ENCODE results near the gene SPIRE1. TPM values are rescaled to one million over a fixed set of nuclear protein-coding genes. Genes with fewer than 3 reads are reported as not detected.

SPIRE1 gene
- total RNA-seq: 1 to 10 TPM; 1.1 to 2.9 (median 1.4) TPM
- 1.4 TPM for total RNA-seq (2013)
- 1.2 to 15.8 (median 2.7) reads per million in 29 experiments for total RNA-seq

DNA sequence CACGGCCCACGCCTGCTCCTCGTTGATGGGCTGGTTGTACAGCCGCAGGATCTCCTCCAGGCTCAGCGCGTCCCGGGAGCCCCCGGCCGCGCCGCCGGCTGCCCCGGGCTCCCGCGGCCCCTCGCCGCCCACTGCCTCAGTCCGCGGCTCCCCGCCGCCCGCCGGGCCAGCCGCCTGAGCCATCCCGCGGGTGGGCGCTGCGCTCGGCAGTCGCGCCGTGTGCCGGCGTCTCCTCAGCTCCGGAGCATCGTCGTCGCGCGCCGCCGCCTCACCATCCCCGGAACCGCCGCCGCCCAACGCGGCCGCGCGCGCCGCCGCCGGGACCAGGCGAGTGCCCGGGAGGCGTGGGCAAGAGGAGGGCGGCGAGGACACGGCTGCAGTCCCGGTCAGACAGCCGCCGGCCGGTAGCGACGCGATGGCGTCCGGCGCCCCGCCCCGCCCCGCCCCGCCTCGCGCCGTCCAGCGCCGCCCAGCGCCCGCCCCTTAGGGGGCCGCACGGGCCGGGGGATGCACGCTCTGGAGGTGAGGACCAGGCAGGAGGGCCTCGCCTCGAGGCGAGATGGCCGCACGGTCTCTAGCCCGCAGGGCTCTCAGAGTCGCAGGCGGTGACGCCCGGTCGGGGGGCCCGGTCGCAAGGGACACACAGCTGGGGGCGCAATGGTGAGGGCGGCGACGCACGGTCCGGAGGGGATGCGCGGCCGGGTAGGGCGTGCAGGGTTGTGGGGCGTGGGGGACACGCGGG lies at the start of gene SPIRE1:
TSS of gene SPIRE1 (minus strand) at position 424 of the 742 bp plus-strand sequence. CDS start at position 183, 241 bp downstream.
- peaks cover 13 to 25% (median 14%) of the 10 kb centered on the region in 3 donors for H3K4me1 Mint-ChIP-seq
- ChIA-PET CTCF (interaction anchor here in 1 of 2 donors (0.6 to 1.0 kb wide), 2 partner anchors 14 to 17 kb away, joined by 6 read pairs; no protein-coding TSS in a partner anchor), POLR2A (no interaction called here)
- H3K27me3 Mint-ChIP-seq: peaks cover 6 to 11% of the 10 kb centered on the region in 2 donors
- H3K36me3 Mint-ChIP-seq: no peaks in the 10 kb centered on the region
- peak within 1 kb of the TSS; percentile 60 to 69 for H3K27ac Mint-ChIP-seq
- Histone ChIP-seq H3K27ac (ENCODE audit: low read length) (no peak within 1 kb of the TSS), H3K36me3 (ENCODE audit: control insufficient read depth in 2 of 2, extremely low read depth in 1 of 2, insufficient read depth in 1 of 2, low read length in 1 of 2) (no peaks in the 10 kb centered on the region), H3K4me1 (ENCODE audit: control insufficient read depth in 1 of 2, extremely low read depth in 1 of 2, insufficient read depth in 2 of 2, low read length in 2 of 2) (peaks cover 2 to 7% of the 10 kb centered on the region in 2 experiments), H3K4me3 (ENCODE audit: control insufficient read depth in 1 of 2, extremely low read depth in 1 of 2, low read length in 1 of 2) (peak within 1 kb of the TSS; percentile 38 to 65), H3K27me3 (replicated peaks in 1 of 2; ENCODE audit: control insufficient read depth in 2 of 2, extremely low read depth in 1 of 2, insufficient read depth in 2 of 2, low read length in 1 of 2) (peaks cover 0 to 13% of the 10 kb centered on the region in 2 experiments), H3K9me3 (no peaks in the 10 kb centered on the region)
- WGBS (ENCODE audit: insufficient coverage): under 1% methylated on average over 112 of the region's 112 CpGs
- ATAC-seq (replicated peaks in 1 of 4) (peak; percentile 67 to 77 (median 71)), DNase-seq (peak in 25 of 35 experiments; percentile 1 to 65 (median 22))
- peak within 1 kb of the TSS; percentile 81 to 91 (median 83) for H3K4me3 Mint-ChIP-seq
- no peaks in the 10 kb centered on the region for H3K9me3 Mint-ChIP-seq

DNA sequence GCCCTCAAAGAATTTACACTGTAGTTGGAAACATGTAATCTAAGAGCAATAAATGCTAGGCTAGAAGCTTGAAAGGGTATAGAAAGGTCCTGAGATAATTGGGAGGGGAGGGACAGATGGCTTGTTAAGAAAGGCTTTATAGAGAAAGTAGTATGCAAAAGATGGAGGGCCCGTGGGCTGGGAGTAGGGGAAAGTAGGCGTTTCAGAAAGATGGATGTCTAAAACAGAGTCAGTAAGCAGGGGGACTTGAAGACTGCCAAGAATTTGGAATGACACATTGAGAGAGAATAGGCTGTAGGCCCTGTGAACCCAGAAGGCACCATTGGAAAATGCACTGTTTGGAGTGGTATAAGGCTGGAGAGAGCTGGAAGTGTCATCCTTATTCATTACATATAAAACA lies 45.8 kb upstream of the SPIRE1 start:
- Mint-ChIP-seq H3K36me3 (peaks cover 15% of the 10 kb centered on the region), H3K27me3 (no peaks in the 10 kb centered on the region), H3K4me1 (peaks cover 51 to 54% (median 52%) of the 10 kb centered on the region in 3 donors), H3K9me3 (no peaks in the 10 kb centered on the region), H3K4me3 (peak overlapping the region; percentile 85 to 97 (median 93)), H3K27ac (peak overlapping the region; percentile 96 to 100)
- Histone ChIP-seq H3K27me3 (replicated peaks in 1 of 2; ENCODE audit: control insufficient read depth in 2 of 2, extremely low read depth in 1 of 2, insufficient read depth in 2 of 2, low read length in 1 of 2) (peaks cover 0 to 3% of the 10 kb centered on the region in 2 experiments), H3K36me3 (ENCODE audit: control insufficient read depth in 2 of 2, extremely low read depth in 1 of 2, insufficient read depth in 1 of 2, low read length in 1 of 2) (peaks cover 0 to 40% of the 10 kb centered on the region in 2 donors), H3K4me3 (ENCODE audit: control insufficient read depth in 1 of 2, extremely low read depth in 1 of 2, low read length in 1 of 2) (peak overlapping the region; percentile 69 to 96), H3K9me3 (no peaks in the 10 kb centered on the region), H3K27ac (ENCODE audit: low read length) (peak overlapping the region; percentile 94), H3K4me1 (ENCODE audit: control insufficient read depth in 1 of 2, extremely low read depth in 1 of 2, insufficient read depth in 2 of 2, low read length in 2 of 2) (peaks cover 22 to 24% of the 10 kb centered on the region in 2 experiments)
- ChIA-PET POLR2A (no interaction called here), CTCF (interaction anchor here (0.6 to 1.4 kb wide), 4 partner anchors 180 to 313 kb away, joined by 3 to 4 read pairs (median 4); partner anchors contain the start of gene PTPN2 (in 1 of the 2))
- 0% methylated on average over 2 of the region's 2 CpGs for WGBS (ENCODE audit: insufficient coverage)
- DNase-seq (peak in 4 of 35 experiments; percentile 5 to 25 (median 8)), ATAC-seq (replicated peaks in 1 of 4) (no peak)

DNA sequence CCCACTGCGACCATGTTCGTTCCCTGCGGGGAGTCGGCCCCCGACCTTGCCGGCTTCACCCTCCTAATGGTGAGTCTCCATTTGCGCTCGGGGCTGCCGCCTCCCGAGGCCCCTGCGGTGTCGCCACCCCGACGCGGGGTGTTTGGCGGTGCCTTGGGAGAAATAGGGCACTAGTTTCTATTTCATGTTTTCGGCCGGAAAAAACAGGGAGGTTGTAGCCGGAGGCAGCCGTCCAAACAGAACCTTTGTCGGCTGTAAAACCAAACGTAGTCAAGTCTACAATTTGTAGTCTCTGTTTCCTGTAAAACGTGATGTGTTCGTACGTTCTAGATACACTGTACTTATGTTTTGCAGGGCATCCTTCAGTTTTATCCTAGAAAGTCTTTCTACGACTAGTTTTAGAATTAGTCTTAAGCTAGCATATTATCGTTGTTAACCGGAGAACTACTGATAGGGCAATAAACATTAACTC lies 45.2 kb upstream of the SPIRE1 start:
- peak overlapping the region; percentile 85 to 97 (median 93) for H3K4me3 Mint-ChIP-seq
- H3K27me3 Mint-ChIP-seq: no peaks in the 10 kb centered on the region
- H3K9me3 Mint-ChIP-seq: no peaks in the 10 kb centered on the region
- H3K4me1 Mint-ChIP-seq: peaks cover 51 to 57% (median 54%) of the 10 kb centered on the region in 3 donors
- DNase-seq (no peak), ATAC-seq (replicated peaks in 1 of 4) (peak; percentile 47 to 60 (median 52))
- H3K36me3 ChIP-seq (ENCODE audit: control insufficient read depth in 2 of 2, extremely low read depth in 1 of 2, insufficient read depth in 1 of 2, low read length in 1 of 2): peaks cover 0 to 40% of the 10 kb centered on the region in 2 donors
- no peaks in the 10 kb centered on the region for H3K9me3 ChIP-seq
- peaks cover 0 to 2% of the 10 kb centered on the region in 2 experiments for H3K27me3 ChIP-seq (replicated peaks in 1 of 2; ENCODE audit: control insufficient read depth in 2 of 2, extremely low read depth in 1 of 2, insufficient read depth in 2 of 2, low read length in 1 of 2)
- under 1% methylated on average over 22 of the region's 28 CpGs for WGBS (ENCODE audit: insufficient coverage)
- H3K27ac ChIP-seq (ENCODE audit: low read length): peak overlapping the region; percentile 94
- peaks cover 22 to 24% of the 10 kb centered on the region in 2 experiments for H3K4me1 ChIP-seq (ENCODE audit: control insufficient read depth in 1 of 2, extremely low read depth in 1 of 2, insufficient read depth in 2 of 2, low read length in 2 of 2)
- H3K36me3 Mint-ChIP-seq: peaks cover 19% of the 10 kb centered on the region
- ChIA-PET CTCF (interaction anchor here (0.6 to 1.4 kb wide), 4 partner anchors 181 to 326 kb away, joined by 3 to 4 read pairs (median 4); partner anchors contain the start of genes AFG3L2 (in 1 of the 2) and PTPN2 (in 1 of the 2)), POLR2A (no interaction called here)
- peak overlapping the region; percentile 96 to 100 for H3K27ac Mint-ChIP-seq
- peak overlapping the region; percentile 69 to 96 for H3K4me3 ChIP-seq (ENCODE audit: control insufficient read depth in 1 of 2, extremely low read depth in 1 of 2, low read length in 1 of 2)

DNA sequence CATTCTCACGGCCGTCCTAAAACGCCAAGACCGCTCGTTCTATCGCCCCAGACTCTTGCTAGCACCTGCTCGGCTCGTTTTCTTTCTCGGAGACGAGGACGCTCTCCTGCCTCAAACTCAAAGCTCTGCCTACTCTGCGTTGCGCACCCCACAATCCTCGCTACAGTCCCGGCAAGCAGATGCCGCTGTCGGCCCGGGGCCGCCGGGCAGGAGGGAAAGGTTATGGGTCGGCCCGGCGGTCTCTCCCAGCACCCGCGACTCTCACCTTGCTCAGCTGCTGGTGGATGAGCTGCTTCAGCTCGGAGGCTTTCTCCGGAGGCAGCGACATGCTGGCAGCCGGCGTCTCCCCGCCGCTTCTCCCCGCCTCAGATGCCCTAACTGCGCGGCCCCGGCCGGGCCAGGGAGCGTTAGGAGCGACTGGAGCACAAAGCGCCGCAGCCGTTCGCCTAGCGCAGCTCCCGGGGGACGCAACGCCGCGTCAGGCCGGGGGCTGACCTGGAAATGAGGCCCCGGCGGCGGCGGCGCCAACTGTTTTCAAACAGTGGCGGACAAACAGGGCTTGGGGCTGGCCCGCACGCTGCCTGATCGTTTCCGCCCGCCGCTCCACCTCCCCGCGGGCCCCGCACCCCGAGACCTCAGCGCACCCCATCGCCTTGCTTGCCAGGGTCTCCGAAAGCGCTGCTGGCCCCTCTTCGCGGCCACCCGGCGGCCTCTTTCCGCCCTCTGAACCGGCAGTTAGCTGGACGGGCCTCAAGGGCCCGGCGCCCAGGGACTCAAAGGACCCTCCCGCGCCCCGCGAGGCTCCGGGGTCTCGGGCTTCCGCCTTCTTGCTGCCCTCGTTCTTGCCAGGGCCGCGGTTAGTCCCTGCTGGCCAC lies 44.6 kb upstream of the SPIRE1 start, which contains the start of the genes CEP76 and PSMG2:
TSS of gene CEP76 (minus strand) at position 503 of the 875 bp plus-strand sequence. CDS start at position 328, 175 bp downstream.
TSS of gene PSMG2 (plus strand) at position 822 of the 875 bp plus-strand sequence. CDS start 66 bp downstream, outside the sequence.
- H3K27ac ChIP-seq (ENCODE audit: low read length): peak within 1 kb of the TSS; percentile 94
- no peaks in the 10 kb centered on the region for H3K9me3 Mint-ChIP-seq
- ChIA-PET POLR2A (interaction anchor here (0.6 kb wide), 3 partner anchors 12 to 912 kb away, joined by 3 to 4 read pairs (median 3); no protein-coding TSS in a partner anchor), CTCF (interaction anchor here in 1 of 2 donors (0.5 to 1.4 kb wide), 6 partner anchors 25 to 1047 kb away, joined by 3 to 5 read pairs (median 4); partner anchors contain the start of genes AFG3L2 and PTPN2)
- ATAC-seq (replicated peaks in 1 of 4) (peak; percentile 85 to 87 (median 85)), DNase-seq (peak; percentile 66 to 89 (median 80))
- peak within 1 kb of the TSS; percentile 85 to 97 (median 93) for H3K4me3 Mint-ChIP-seq
- no peaks in the 10 kb centered on the region for H3K27me3 Mint-ChIP-seq
- H3K27ac Mint-ChIP-seq: peak within 1 kb of the TSS; percentile 96 to 100
- H3K4me3 ChIP-seq (ENCODE audit: control insufficient read depth in 1 of 2, extremely low read depth in 1 of 2, low read length in 1 of 2): peak within 1 kb of the TSS; percentile 69 to 96
- H3K36me3 Mint-ChIP-seq: peaks cover 14% of the 10 kb centered on the region
- under 1% methylated on average over 89 of the region's 89 CpGs for WGBS (ENCODE audit: insufficient coverage)
- H3K36me3 ChIP-seq (ENCODE audit: control insufficient read depth in 2 of 2, extremely low read depth in 1 of 2, insufficient read depth in 1 of 2, low read length in 1 of 2): peaks cover 0 to 33% of the 10 kb centered on the region in 2 donors
- H3K4me1 ChIP-seq (ENCODE audit: control insufficient read depth in 1 of 2, extremely low read depth in 1 of 2, insufficient read depth in 2 of 2, low read length in 2 of 2): peaks cover 22 to 24% of the 10 kb centered on the region in 2 experiments
- peaks cover 51 to 57% (median 52%) of the 10 kb centered on the region in 3 donors for H3K4me1 Mint-ChIP-seq
- no peaks in the 10 kb centered on the region for H3K27me3 ChIP-seq (replicated peaks in 1 of 2; ENCODE audit: control insufficient read depth in 2 of 2, extremely low read depth in 1 of 2, insufficient read depth in 2 of 2, low read length in 1 of 2)
- H3K9me3 ChIP-seq: no peaks in the 10 kb centered on the region

DNA sequence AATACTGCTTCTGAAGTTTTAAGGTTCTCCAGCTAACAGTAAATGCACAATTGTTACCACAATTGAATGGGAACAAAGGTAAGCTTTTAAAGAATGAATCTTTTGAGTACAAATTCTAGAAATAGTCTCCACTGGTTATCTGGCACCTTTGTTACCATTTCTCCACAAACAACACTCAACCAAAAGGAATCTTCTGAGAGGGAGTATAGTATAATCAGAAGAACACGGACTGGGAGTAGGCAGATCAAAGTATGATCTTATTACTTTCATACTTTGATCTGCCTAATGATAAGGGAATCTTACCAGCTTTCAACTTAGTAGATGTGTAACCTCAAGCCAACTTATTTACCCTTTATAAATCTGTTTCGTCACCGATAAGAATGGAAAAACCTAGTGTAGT lies 43.3 kb upstream of the SPIRE1 start:
- DNase-seq: peak in 1 of 35 experiments; percentile 15
- CTCF ChIA-PET: interaction anchor here in 1 of 2 donors (1.0 kb wide), 2 partner anchors 43 to 233 kb away, joined by 3 to 5 read pairs; no protein-coding TSS in a partner anchor
- POLR2A ChIA-PET: interaction anchor here (0.6 to 0.7 kb wide), 2 partner anchors 286 to 324 kb away, joined by 3 read pairs; partner anchors contain the start of gene AFG3L2 (in 1 of the 2)
- H3K27ac ChIP-seq (ENCODE audit: low read length): peak overlapping the region; percentile 94
- Mint-ChIP-seq H3K36me3 (peaks cover 13% of the 10 kb centered on the region), H3K9me3 (no peaks in the 10 kb centered on the region), H3K27ac (peak overlapping the region; percentile 56 to 100), H3K4me1 (peaks cover 48 to 51% (median 51%) of the 10 kb centered on the region in 3 donors), H3K27me3 (no peaks in the 10 kb centered on the region), H3K4me3 (peak overlapping the region; percentile 85 to 97 (median 93))
- H3K4me3 ChIP-seq (ENCODE audit: control insufficient read depth in 1 of 2, extremely low read depth in 1 of 2, low read length in 1 of 2): no peak overlapping the region
- peaks cover 0 to 31% of the 10 kb centered on the region in 2 donors for H3K36me3 ChIP-seq (ENCODE audit: control insufficient read depth in 2 of 2, extremely low read depth in 1 of 2, insufficient read depth in 1 of 2, low read length in 1 of 2)
- peaks cover 22 to 24% of the 10 kb centered on the region in 2 experiments for H3K4me1 ChIP-seq (ENCODE audit: control insufficient read depth in 1 of 2, extremely low read depth in 1 of 2, insufficient read depth in 2 of 2, low read length in 2 of 2)
- ATAC-seq (replicated peaks in 1 of 4): no peak
- WGBS (ENCODE audit: insufficient coverage): no CpG with 5 or more reads among the region's 3 CpGs
- H3K27me3 ChIP-seq (replicated peaks in 1 of 2; ENCODE audit: control insufficient read depth in 2 of 2, extremely low read depth in 1 of 2, insufficient read depth in 2 of 2, low read length in 1 of 2): no peaks in the 10 kb centered on the region
- no peaks in the 10 kb centered on the region for H3K9me3 ChIP-seq

All from T-cell (primary cell).